ENCODE measurements around the gene PERM1.

- peak; percentile 14; the same call in 1 of the 2 replicates for TF ChIP-seq CTCF (conservative IDR thresholded peaks at IDR 0.05; ENCODE audit: low read length)
- no peak for TF ChIP-seq EZH2phosphoT487 (IDR thresholded peaks at IDR 0.05; ENCODE audit: borderline replicate concordance)
These were observed 16.3 kb upstream of the PERM1 start for GRCh38 chr1:997993-998744.

All from Loucy (cell line).